HCT116 (cell line): ENCODE results near the gene LASP1. TPM values are rescaled to one million over a fixed set of nuclear protein-coding genes. Genes with fewer than 3 reads are reported as not detected.

Experiments
- ATAC-seq: fragments of 200-7000 bp; cut with Tn5 transposase; 2 replicates; pipeline ENCODE4 v1.9.1; 2020; ENCODE audit warnings: mild to moderate bottlenecking, moderate library complexity
- BruUV-seq: library from RNA; stranded (reverse); fragments of 400-500 nt; replicated peaks from 2 replicates; lab custom pipeline; 2021; lab: Mats Ljungman, UMichigan
- CTCF ChIA-PET: fragments of 300-600 bp; sonication (Branson Sonifier 250); formaldehyde crosslinking; loops from one replicate; lab custom pipeline; 2021; ENCODE audit warnings: antibody characterized with exemption; lab: Charles Lee
- POLR2A ChIA-PET: fragments of 300-600, 350-600 bp; sonication (Branson Sonifier 250); formaldehyde crosslinking; loops from one replicate; lab custom pipeline; 2021; ENCODE audit warnings: antibody characterized with exemption; lab: Charles Lee
- RAD21 ChIA-PET, 2 experiments: fragments of 300-600 bp; sonication (Branson Sonifier 250); formaldehyde crosslinking; loops; one replicate each; lab custom pipeline; 2023; ENCODE audit warnings: low total read pairs in 2 of 2; ENCODE audit not compliant: uncharacterized antibody in 2 of 2, unreplicated experiment in 2 of 2, low non-redundant PET in 1 of 2; lab: Charles Lee
- DNase-seq: peaks from one replicate; pipeline ENCODE4 v3.0.0-alpha.2; 2010; ENCODE audit warnings: low read depth, low spot score
- H2AFZ ChIP-seq: fragments of 200-600 bp; shearing (Covaris generic), sonication (generic); 2 replicates; pipeline ENCODE4 v1.6.1; 2017; ENCODE audit warnings: low read depth, mixed run types, mixed read lengths, antibody characterized with exemption, low read length; ENCODE audit not compliant: poor library complexity, severe bottlenecking
- H3K27ac ChIP-seq: 2 replicates; pipeline ENCODE4 v1.5.1; 2012; ENCODE audit warnings: low read depth, low read length
- H3K27me3 ChIP-seq: fragments of 200-600 bp; sonication (generic); 2 replicates; pipeline ENCODE4 v1.6.1; 2016; ENCODE audit warnings: mixed run types, low read length, mixed read lengths; ENCODE audit not compliant: insufficient read depth
- H3K36me3 ChIP-seq, 2 experiments: fragments of 200-500 bp in 1 of 2; fragments of 200-600 bp in 1 of 2; sonication (Bioruptor generic) in 1 of 2; sonication (generic) in 1 of 2; 2 replicates each; pipeline versions ENCODE4 v1.5.1 to v1.6.1; 2014 to 2016; ENCODE audit warnings: low read length in 2 of 2, inconsistent platforms in 1 of 2, mixed read lengths in 1 of 2, mixed run types in 1 of 2; ENCODE audit not compliant: insufficient read depth in 2 of 2, control insufficient read depth in 1 of 2
- H3K4me1 ChIP-seq, 2 experiments: fragments of 200-600 bp in 1 of 2; sonication (generic) in 1 of 2; 2 replicates each; pipeline versions ENCODE4 v1.5.1 to v1.6.1; 2012 to 2017; ENCODE audit warnings: low read length in 2 of 2, inconsistent platforms in 1 of 2, mild to moderate bottlenecking in 1 of 2, mixed read lengths in 1 of 2, mixed run types in 1 of 2, moderate library complexity in 1 of 2; ENCODE audit not compliant: insufficient read depth in 2 of 2, control insufficient read depth in 1 of 2
- H3K4me2 ChIP-seq: fragments of 200-600 bp; sonication (generic); 2 replicates; pipeline ENCODE4 v1.6.1; 2017; ENCODE audit warnings: mixed run types, low read length, mixed read lengths
- H3K4me3 ChIP-seq, 2 experiments: fragments of 200-600 bp in 1 of 2; sonication (generic) in 1 of 2; replicated peaks in 1 of 2; 2 replicates each; pipeline ENCODE4 v1.5.1; 2011 to 2016; ENCODE audit warnings: low read length in 2 of 2, control low read depth in 1 of 2, low read depth in 1 of 2, mild to moderate bottlenecking in 1 of 2, mixed read lengths in 1 of 2, mixed run types in 1 of 2
- H3K79me2 ChIP-seq: fragments of 200-600 bp; sonication (generic); 2 replicates; pipeline ENCODE4 v1.6.1; 2017; ENCODE audit warnings: mild to moderate bottlenecking, mixed run types, low read length, moderate library complexity, mixed read lengths; ENCODE audit not compliant: insufficient read depth
- H3K9ac ChIP-seq: fragments of 200-600 bp; sonication (generic); 2 replicates; pipeline ENCODE4 v1.6.1; 2016; ENCODE audit warnings: low read length, mixed read lengths
- H3K9me2 ChIP-seq: fragments of 200-600 bp; sonication (generic), shearing (Covaris generic); 2 replicates; pipeline ENCODE4 v1.6.1; 2017; ENCODE audit warnings: mixed run types, mild to moderate bottlenecking, moderate library complexity; ENCODE audit not compliant: insufficient read depth
- H3K9me3 ChIP-seq, 2 experiments: fragments of 200-500 bp in 1 of 2; fragments of 200-600 bp in 1 of 2; sonication (Bioruptor generic) in 1 of 2; sonication (generic) in 1 of 2; 2 replicates each; pipeline ENCODE4 v1.6.1; 2014 to 2017; ENCODE audit warnings: low read length in 2 of 2, mixed read lengths in 2 of 2, inconsistent platforms in 1 of 2, low read depth in 1 of 2, mild to moderate bottlenecking in 1 of 2, mixed run types in 1 of 2, moderate library complexity in 1 of 2; ENCODE audit not compliant: control insufficient read depth in 1 of 2, insufficient read depth in 1 of 2
- H4K20me1 ChIP-seq: fragments of 200-600 bp; sonication (generic), shearing (Covaris generic); 2 replicates; pipeline ENCODE4 v1.6.1; 2017; ENCODE audit warnings: mixed run types, mild to moderate bottlenecking, moderate library complexity; ENCODE audit not compliant: insufficient read depth
- CBX3 ChIP-seq: IDR thresholded peaks from 2 replicates; pipeline ENCODE4 v1.6.1; 2012; ENCODE audit warnings: low read depth
- CEBPB ChIP-seq: IDR thresholded peaks from 2 replicates; pipeline ENCODE4 v1.6.1; 2012; ENCODE audit warnings: low read depth
- EZH2phosphoT487 ChIP-seq: fragments of 200-600 bp; IDR thresholded peaks from 2 replicates; pipeline ENCODE4 v1.6.1; 2018; ENCODE audit warnings: antibody characterized with exemption, borderline replicate concordance
- FOSL1 ChIP-seq: IDR thresholded peaks from 2 replicates; pipeline ENCODE4 v1.6.1; 2012; ENCODE audit warnings: low read depth
- JUND ChIP-seq: IDR thresholded peaks from 2 replicates; pipeline ENCODE4 v1.6.1; 2012
- POLR2A ChIP-seq: IDR thresholded peaks from 2 replicates; pipeline ENCODE4 v1.7.0; 2011; ENCODE audit warnings: borderline replicate concordance; ENCODE audit not compliant: insufficient read depth, insufficient read length; ENCODE audit errors: extremely low read depth
- POLR2AphosphoS5 ChIP-seq: IDR thresholded peaks from 2 replicates; pipeline ENCODE4 v1.6.1; 2011; ENCODE audit warnings: mild to moderate bottlenecking, low read depth, low read length, moderate library complexity
- RAD21 ChIP-seq: IDR thresholded peaks from 2 replicates; pipeline ENCODE4 v1.6.1; 2012; ENCODE audit warnings: low read depth, mild to moderate bottlenecking
- SIN3A ChIP-seq: IDR thresholded peaks from 2 replicates; pipeline ENCODE4 v1.6.1; 2012; ENCODE audit warnings: low read depth
- SP1 ChIP-seq: IDR thresholded peaks from 2 replicates; pipeline ENCODE4 v1.6.1; 2012; ENCODE audit warnings: low read depth
- SRF ChIP-seq: IDR thresholded peaks from 2 replicates; pipeline ENCODE4 v1.6.1; 2012; ENCODE audit warnings: low read depth
- TCF7L2 ChIP-seq: IDR thresholded peaks from 2 replicates; pipeline ENCODE4 v1.7.0; 2011; ENCODE audit warnings: borderline replicate concordance, inconsistent platforms; ENCODE audit not compliant: insufficient read depth, insufficient read length; ENCODE audit errors: extremely low read depth
- YY1 ChIP-seq: IDR thresholded peaks from 2 replicates; pipeline ENCODE4 v1.6.1; 2011; ENCODE audit warnings: low read length, low read depth, moderate library complexity, mild to moderate bottlenecking; ENCODE audit not compliant: insufficient replicate concordance; ENCODE audit errors: extremely low read depth
- ZFX ChIP-seq: fragments of 450-650 bp; IDR thresholded peaks from 2 replicates; pipeline ENCODE4 v1.6.1; 2017
- ZNF274 ChIP-seq: fragments of 200-500 bp; sonication (Bioruptor generic); IDR thresholded peaks from 2 replicates; pipeline ENCODE4 v1.6.1; 2014; ENCODE audit warnings: mild to moderate bottlenecking, low read depth, low read length, inconsistent platforms
- intact Hi-C: fragments of 100-400 bp; cut with micrococcal nuclease; formaldehyde crosslinking; loops from 2 replicates; pipeline ENCODE4 v1.10.0; 2022
- total RNA-seq: library from RNA; stranded (reverse); gene quantifications from one replicate; pipeline ENCODE4 v1.2.1, GENCODE V29; 2021; ENCODE audit not compliant: unreplicated experiment
- TF ChIP-seq, protein P1 (sequence below): IDR thresholded peaks from 2 replicates; pipeline ENCODE4 v1.6.1; 2011; ENCODE audit warnings: mild to moderate bottlenecking, low read length, moderate library complexity; ENCODE audit not compliant: insufficient replicate concordance; ENCODE audit errors: extremely low read depth
- TF ChIP-seq, protein P2 (sequence below): IDR thresholded peaks from 2 replicates; pipeline ENCODE4 v1.6.1; 2012; ENCODE audit warnings: low read depth
- TF ChIP-seq, protein P3 (sequence below): IDR thresholded peaks from 2 replicates; pipeline ENCODE4 v1.6.1; 2012
- TF ChIP-seq, protein P4 (sequence below), 3 experiments: fragments of 200-600 bp in 1 of 3; sonication (generic) in 1 of 3; IDR thresholded peaks in 2 of 3; conservative IDR thresholded peaks in 1 of 3; 2 replicates each; pipeline ENCODE4 v1.5.1; 2012 to 2017; ENCODE audit warnings: low read depth in 2 of 3, low read length in 2 of 3, antibody characterized with exemption in 1 of 3, borderline replicate concordance in 1 of 3, control low read depth in 1 of 3, mild to moderate bottlenecking in 1 of 3, mixed read lengths in 1 of 3, mixed run types in 1 of 3, moderate library complexity in 1 of 3; ENCODE audit not compliant: insufficient read depth in 1 of 3

Gene LASP1
- total RNA-seq, 1 experiment from 2014 or later = 149 TPM

DNA sequence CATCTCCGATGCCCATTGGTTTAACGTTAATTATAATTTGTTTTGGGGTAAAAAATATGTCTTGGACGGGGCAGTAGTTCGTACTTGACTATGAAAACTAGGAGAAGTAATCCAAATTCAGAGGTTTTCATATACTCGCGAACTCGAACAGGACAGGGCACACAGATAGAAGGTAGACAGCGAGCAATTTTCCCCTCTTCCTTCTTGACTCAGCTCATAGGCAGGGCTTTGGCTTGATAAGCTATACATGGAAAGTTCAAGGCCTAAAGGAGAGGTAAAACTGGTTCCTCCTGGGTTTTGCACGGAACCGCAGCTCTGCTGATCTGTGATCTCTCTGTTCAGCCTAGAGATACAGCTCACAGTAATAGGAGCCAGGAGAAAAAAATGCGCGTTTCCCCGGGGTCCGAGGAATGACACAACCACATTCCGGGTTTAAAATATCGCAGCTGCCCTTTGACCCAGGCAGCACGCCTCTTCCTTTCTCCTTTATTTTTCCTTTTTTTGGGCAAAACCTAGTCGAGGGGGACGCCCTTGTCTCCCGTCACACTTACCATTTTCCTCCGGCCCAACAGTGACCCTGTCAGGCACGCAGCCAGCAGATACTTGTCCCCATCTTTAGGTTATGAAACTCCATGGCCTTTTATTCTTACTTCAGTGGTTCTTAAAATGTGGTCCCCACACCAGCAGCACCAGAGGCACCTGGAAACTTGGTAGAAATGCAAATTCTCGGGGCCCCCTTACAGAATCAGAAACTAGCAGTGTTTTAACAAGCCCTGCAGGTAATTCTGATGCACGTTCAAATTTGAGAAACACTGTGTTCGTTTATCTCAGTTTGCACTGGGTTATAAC is 1.7 kb upstream of the LASP1 start:
- Histone ChIP-seq H3K9me3 (no peaks in the 10 kb centered on the region), H3K27me3 (no peaks in the 10 kb centered on the region), H4K20me1 (no peaks in the 10 kb centered on the region), H3K36me3 (no peaks in the 10 kb centered on the region), H3K9me2 (no peaks in the 10 kb centered on the region), H3K4me1 (peaks cover 57 to 85% of the 10 kb centered on the region in 2 experiments), H3K79me2 (peaks cover 30% of the 10 kb centered on the region), H3K27ac (peak overlapping the region; percentile 97), H3K9ac (peak overlapping the region; percentile 74), H2AFZ (peak overlapping the region; percentile 95), H3K4me2 (peak overlapping the region; percentile 85), H3K4me3 (peak overlapping the region; percentile 83 to 98)
- ChIA-PET POLR2A (interaction anchor here (0.8 to 3.6 kb wide), 3 partner anchors 14 to 296 kb away, joined by 3 to 46 read pairs (median 4); partner anchors contain the start of genes PSMB3 and RPL23), RAD21 (no interaction called here), CTCF (interaction anchor here (1.8 kb wide), 1 partner anchor 14 kb away, joined by 4 read pairs; the partner anchor contains the start of gene RPL23)
- no peak for ATAC-seq
- intact Hi-C loops = loop anchor here (2.0 to 5.0 kb wide), 2 partner anchors 116 to 285 kb away; partner anchors contain the start of gene PSMB3
- DNase-seq = no peak
- BruUV-seq = no TSS peak
- TF ChIP-seq YY1 (no peak), EZH2phosphoT487 (no peak), ZFX (no peak), CEBPB (no peak), POLR2AphosphoS5 (no peak), RAD21 (no peak), CBX3 (no peak), POLR2A (no peak), ZNF274 (no peak), TCF7L2 (no peak), SP1 (no peak), SRF (no peak), SIN3A (no peak), JUND (no peak), FOSL1 (no peak)
- TF ChIP-seq, protein P1, sequence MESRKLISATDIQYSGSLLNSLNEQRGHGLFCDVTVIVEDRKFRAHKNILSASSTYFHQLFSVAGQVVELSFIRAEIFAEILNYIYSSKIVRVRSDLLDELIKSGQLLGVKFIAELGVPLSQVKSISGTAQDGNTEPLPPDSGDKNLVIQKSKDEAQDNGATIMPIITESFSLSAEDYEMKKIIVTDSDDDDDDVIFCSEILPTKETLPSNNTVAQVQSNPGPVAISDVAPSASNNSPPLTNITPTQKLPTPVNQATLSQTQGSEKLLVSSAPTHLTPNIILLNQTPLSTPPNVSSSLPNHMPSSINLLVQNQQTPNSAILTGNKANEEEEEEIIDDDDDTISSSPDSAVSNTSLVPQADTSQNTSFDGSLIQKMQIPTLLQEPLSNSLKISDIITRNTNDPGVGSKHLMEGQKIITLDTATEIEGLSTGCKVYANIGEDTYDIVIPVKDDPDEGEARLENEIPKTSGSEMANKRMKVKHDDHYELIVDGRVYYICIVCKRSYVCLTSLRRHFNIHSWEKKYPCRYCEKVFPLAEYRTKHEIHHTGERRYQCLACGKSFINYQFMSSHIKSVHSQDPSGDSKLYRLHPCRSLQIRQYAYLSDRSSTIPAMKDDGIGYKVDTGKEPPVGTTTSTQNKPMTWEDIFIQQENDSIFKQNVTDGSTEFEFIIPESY = no peak
- TF ChIP-seq, protein P2, sequence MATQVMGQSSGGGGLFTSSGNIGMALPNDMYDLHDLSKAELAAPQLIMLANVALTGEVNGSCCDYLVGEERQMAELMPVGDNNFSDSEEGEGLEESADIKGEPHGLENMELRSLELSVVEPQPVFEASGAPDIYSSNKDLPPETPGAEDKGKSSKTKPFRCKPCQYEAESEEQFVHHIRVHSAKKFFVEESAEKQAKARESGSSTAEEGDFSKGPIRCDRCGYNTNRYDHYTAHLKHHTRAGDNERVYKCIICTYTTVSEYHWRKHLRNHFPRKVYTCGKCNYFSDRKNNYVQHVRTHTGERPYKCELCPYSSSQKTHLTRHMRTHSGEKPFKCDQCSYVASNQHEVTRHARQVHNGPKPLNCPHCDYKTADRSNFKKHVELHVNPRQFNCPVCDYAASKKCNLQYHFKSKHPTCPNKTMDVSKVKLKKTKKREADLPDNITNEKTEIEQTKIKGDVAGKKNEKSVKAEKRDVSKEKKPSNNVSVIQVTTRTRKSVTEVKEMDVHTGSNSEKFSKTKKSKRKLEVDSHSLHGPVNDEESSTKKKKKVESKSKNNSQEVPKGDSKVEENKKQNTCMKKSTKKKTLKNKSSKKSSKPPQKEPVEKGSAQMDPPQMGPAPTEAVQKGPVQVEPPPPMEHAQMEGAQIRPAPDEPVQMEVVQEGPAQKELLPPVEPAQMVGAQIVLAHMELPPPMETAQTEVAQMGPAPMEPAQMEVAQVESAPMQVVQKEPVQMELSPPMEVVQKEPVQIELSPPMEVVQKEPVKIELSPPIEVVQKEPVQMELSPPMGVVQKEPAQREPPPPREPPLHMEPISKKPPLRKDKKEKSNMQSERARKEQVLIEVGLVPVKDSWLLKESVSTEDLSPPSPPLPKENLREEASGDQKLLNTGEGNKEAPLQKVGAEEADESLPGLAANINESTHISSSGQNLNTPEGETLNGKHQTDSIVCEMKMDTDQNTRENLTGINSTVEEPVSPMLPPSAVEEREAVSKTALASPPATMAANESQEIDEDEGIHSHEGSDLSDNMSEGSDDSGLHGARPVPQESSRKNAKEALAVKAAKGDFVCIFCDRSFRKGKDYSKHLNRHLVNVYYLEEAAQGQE = no peak
- TF ChIP-seq, protein P3, sequence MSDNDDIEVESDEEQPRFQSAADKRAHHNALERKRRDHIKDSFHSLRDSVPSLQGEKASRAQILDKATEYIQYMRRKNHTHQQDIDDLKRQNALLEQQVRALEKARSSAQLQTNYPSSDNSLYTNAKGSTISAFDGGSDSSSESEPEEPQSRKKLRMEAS = no peak
- TF ChIP-seq, protein P4, sequence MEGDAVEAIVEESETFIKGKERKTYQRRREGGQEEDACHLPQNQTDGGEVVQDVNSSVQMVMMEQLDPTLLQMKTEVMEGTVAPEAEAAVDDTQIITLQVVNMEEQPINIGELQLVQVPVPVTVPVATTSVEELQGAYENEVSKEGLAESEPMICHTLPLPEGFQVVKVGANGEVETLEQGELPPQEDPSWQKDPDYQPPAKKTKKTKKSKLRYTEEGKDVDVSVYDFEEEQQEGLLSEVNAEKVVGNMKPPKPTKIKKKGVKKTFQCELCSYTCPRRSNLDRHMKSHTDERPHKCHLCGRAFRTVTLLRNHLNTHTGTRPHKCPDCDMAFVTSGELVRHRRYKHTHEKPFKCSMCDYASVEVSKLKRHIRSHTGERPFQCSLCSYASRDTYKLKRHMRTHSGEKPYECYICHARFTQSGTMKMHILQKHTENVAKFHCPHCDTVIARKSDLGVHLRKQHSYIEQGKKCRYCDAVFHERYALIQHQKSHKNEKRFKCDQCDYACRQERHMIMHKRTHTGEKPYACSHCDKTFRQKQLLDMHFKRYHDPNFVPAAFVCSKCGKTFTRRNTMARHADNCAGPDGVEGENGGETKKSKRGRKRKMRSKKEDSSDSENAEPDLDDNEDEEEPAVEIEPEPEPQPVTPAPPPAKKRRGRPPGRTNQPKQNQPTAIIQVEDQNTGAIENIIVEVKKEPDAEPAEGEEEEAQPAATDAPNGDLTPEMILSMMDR (IDR thresholded peaks at IDR 0.05 in 2 of 3, conservative IDR thresholded peaks at IDR 0.05 in 1 of 3; ENCODE audit: borderline replicate concordance in 1 of 3, insufficient read depth in 1 of 3, low read depth in 2 of 3, low read length in 2 of 3) = no peak
